ENCODE measurements around the gene ODAD3. TPM values are rescaled to one million over a fixed set of nuclear protein-coding genes. Genes with fewer than 3 reads are reported as not detected.

The ODAD3 gene
- total RNA-seq, 1 donor from 2014 or later: 1.4 TPM

DNA sequence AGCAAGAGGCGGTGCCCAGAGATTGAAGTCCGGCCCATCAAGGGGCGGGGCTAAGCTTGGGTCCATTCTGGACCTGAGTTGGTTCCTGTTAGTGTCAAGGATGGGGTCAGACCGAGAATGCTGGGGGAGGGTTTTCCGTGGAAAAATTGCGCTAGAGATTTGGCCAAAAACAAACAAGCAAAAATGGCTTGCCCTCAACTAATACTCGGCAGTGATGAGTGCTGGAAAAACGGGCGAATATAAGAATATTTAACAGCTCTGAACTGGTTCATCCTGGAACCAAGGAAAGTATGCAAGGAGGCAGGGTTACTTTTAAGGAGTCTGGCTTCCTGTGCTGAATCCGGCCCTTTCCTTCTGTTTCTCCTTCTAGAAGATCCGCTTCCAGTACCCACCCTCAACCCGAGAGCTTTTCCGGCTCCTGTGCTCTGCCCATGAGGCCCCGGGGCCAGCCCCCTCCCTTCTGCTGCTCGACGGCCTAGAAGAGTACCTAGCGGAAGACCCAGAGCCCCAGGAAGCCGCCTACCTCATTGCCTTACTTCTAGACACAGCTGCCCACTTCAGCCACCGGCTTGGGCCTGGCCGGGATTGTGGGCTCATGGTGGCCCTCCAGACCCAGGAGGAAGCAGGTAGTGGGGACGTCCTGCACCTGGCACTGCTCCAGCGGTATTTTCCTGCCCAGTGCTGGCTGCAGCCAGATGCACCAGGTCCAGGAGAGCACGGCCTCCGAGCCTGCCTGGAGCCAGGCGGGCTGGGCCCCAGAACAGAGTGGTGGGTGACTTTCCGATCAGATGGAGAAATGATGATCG, 59.6 kb downstream of the ODAD3 start:
- DNase-seq (ENCODE audit: low spot score): peak; percentile 63

DNA sequence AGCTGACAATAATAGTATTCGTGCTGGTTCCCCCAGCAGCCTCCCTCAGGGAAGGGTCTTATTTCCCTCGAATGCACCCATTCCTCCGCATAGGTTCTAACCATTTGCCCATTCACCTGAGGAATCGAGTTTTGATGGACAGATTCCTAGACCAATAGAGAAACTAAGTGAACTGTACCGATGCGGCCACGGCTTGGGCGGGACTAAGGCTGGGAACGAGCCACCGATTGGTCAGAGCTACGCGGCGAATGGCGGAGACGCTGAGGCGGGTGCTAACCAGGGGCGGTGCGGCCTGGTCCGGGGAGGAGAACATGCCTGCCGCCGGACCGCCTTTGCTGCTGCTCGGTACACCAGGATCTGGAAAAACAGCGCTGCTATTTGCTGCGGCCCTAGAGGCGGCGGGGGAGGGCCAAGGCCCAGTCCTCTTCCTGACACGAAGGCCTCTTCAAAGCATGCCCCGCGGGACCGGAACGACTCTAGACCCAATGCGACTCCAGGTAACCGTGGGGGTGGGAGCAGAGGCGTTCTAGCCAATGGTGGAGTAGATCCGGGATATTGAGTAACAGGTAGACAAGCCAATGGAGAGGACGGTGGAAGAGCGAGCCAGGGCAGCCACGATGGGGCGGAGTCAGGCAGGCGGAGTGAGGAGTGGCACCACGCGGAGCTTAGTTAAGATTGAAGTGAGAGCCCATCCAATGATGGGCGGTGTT, 60.3 kb downstream of the ODAD3 start, which contains the start of gene SWSAP1:
SWSAP1 (plus strand) TSS at position 234 of the 710 bp plus-strand sequence; CDS start at position 249, 15 bp downstream.
- DNase-seq (ENCODE audit: low spot score): peak; percentile 99

GRCh38 chr19:11373885-11374432, 61.0 kb downstream of the ODAD3 start:
- DNase-seq (ENCODE audit: low spot score): no peak

DNA sequence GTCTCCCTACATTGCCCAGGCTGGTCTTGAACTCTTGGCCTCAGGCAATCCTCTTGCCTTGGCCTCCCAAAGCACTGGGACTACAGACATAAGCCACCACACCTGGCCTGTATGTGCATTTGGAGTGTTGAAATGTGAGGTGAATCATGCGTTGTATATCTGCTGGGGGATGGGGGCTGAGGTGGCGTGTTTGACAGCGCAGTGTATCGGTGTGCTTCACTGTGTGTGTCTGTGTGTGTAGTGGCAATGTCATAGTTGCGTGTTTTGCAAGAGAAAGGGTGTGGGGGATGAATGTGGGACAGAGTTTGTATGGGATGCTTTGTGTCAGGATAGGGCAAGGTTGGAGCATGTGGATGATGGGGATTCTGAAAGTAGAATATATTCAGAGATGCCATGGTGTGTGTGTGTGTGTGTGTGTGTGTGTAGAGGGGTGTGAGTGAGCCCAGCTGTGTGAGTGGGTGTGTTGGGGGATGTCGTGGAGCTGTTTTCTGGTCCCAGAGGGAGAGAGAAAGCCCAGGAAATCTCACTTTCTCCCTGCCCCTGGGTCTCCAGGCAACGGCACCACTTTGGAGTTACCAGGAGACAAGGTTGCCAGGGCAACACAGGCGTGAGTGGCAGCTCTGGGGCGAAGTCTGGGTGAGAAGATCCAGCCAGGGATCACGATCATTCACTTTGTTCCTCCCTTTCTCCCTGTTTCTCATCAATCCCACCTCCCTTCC, 61.6 kb downstream of the ODAD3 start:
- no peak for DNase-seq (ENCODE audit: low spot score)

GRCh38 chr19:11370744-11371143, 64.2 kb downstream of the ODAD3 start:
- DNase-seq (ENCODE audit: low spot score): no peak

Other genes starting within 250 kb of the ODAD3 start
- 225 TPM for gene KANK2, start 237.6 kb downstream of the ODAD3 start, total RNA-seq
- 0.95 TPM for gene ANGPTL8, start 195.5 kb downstream of the ODAD3 start, total RNA-seq
- 102 TPM for gene DOCK6, start 172.6 kb downstream of the ODAD3 start, total RNA-seq
- not detected for gene TSPAN16, start 139.0 kb downstream of the ODAD3 start, total RNA-seq
- 41.9 TPM for gene RAB3D, start 95.5 kb downstream of the ODAD3 start, total RNA-seq
- gene TMEM205, start 88.9 kb downstream of the ODAD3 start, total RNA-seq: 136 TPM
- gene CCDC159, start 88.6 kb downstream of the ODAD3 start, total RNA-seq: 66.1 TPM
- gene PLPPR2, start 79.7 kb downstream of the ODAD3 start, total RNA-seq: 34.2 TPM
- gene SWSAP1, start 60.5 kb downstream of the ODAD3 start, total RNA-seq: 4.9 TPM
- 17.8 TPM for gene EPOR, start 50.8 kb downstream of the ODAD3 start, total RNA-seq
- 72.0 TPM for gene RGL3, start 15.8 kb downstream of the ODAD3 start, total RNA-seq
- 357 TPM for gene PRKCSH, start 514 bp upstream of the ODAD3 start, total RNA-seq
- gene ELAVL3, start 45.9 kb upstream of the ODAD3 start, total RNA-seq: 0.20 TPM
- 13.8 TPM for gene ZNF653, start 70.7 kb upstream of the ODAD3 start, total RNA-seq
- 52.9 TPM for gene ECSIT, start 94.0 kb upstream of the ODAD3 start, total RNA-seq
- 1,051 TPM for gene CNN1, start 103.7 kb upstream of the ODAD3 start, total RNA-seq
- 53.8 TPM for gene ELOF1, start 124.1 kb upstream of the ODAD3 start, total RNA-seq
- gene ACP5, start 142.5 kb upstream of the ODAD3 start, total RNA-seq: 18.0 TPM
- 13.9 TPM for gene ZNF627, start 162.4 kb upstream of the ODAD3 start, total RNA-seq

Data from mucosa of gallbladder (tissue), 1 donor.